ENCODE measurements around the gene PCDHA1. TPM values are rescaled to one million over a fixed set of nuclear protein-coding genes. Genes with fewer than 3 reads are reported as not detected.
A peak's percentile ranks its signal among the peaks of the same experiment; 100 is the strongest.

PCDHA1 gene
- total and polyA plus RNA-seq, 9 of the 15 experiments (the other 6 are each of a cell fraction or from before 2014, with no cell fraction given) = not detected

DNA sequence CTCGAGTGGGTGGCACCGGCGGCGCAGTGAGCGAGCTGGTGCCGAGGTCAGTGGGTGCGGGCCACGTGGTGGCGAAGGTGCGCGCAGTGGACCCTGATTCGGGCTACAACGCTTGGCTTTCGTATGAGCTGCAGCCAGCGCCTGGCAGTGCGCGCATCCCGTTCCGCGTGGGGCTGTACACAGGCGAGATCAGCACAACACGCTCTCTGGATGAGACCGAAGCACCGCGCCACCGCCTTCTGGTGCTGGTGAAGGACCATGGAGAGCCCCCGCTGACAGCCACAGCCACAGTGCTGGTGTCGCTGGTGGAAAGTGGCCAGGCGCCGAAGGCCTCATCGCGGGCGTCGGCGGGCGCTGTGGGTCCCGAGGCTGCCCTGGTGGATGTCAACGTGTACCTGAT lies 37.5 kb downstream of the PCDHA1 start:
- ATAC-seq = no peak
- Histone ChIP-seq H3K4me3 (no peak overlapping the region), H3K9ac (ENCODE audit: insufficient read depth in 1 of 2, low read depth in 2 of 2, low read length in 2 of 2) (no peak overlapping the region), H3K9me1 (ENCODE audit: control insufficient read depth, insufficient read depth, low read length) (no peaks in the 10 kb centered on the region), H3K9me3 (replicated peaks; ENCODE audit: control insufficient read depth, insufficient read depth, low read depth, low read length) (no peaks in the 10 kb centered on the region; the same call in 1 of the 2 replicates), H3K27ac (ENCODE audit: extremely low read depth, low read depth, low read length) (no peak overlapping the region), H4K20me1 (replicated peaks; ENCODE audit: control insufficient read depth, insufficient read depth, low read length) (no peaks in the 10 kb centered on the region), H3K4me2 (ENCODE audit: insufficient read depth, low read length) (no peak overlapping the region), H3K79me2 (ENCODE audit: control insufficient read depth, insufficient read depth, low read length) (no peaks in the 10 kb centered on the region), H3K27me3 (ENCODE audit: control insufficient read depth in 2 of 2, insufficient read depth in 2 of 2, low read length in 2 of 2) (no peaks in the 10 kb centered on the region), H2AFZ (ENCODE audit: low read depth, low read length) (no peak overlapping the region), H3K4me1 (replicated peaks in 1 of 2; ENCODE audit: control insufficient read depth in 2 of 2, insufficient read depth in 2 of 2, low read length in 2 of 2) (peaks cover 0 to 17% of the 10 kb centered on the region in 2 experiments; a peak in 2 of 5 replicates), H3K36me3 (ENCODE audit: control insufficient read depth, insufficient read depth, low read length) (no peaks in the 10 kb centered on the region)
- 20% methylated on average over 38 of the region's 38 CpGs for WGBS (ENCODE audit: insufficient coverage, low coverage, missing lambda C conversion rate)
- intact Hi-C loops (cut with micrococcal nuclease) (no loop called here), in situ Hi-C loops (cut with MboI) (no loop called here)
- POLR2A ChIA-PET = no interaction called here
- no peak for TF ChIP-seq TFAM (CRISPR knock-in tag; conservative IDR thresholded peaks at IDR 0.05)
- no peak for TF ChIP-seq ZNF444 (CRISPR knock-in tag; IDR thresholded peaks at IDR 0.05)
- no peak for TF ChIP-seq CBX2 (IDR thresholded peaks at IDR 0.05; ENCODE audit: insufficient read depth, low read length, poor library complexity, severe bottlenecking)
- no peak for TF ChIP-seq BACH1 (tag; IDR thresholded peaks at IDR 0.05)
- CTCF ChIA-PET (ENCODE audit: low intra/inter-chr PET ratio) = no interaction called here
- no peak for DNase-seq (ENCODE audit: extremely low read depth in 1 of 4, low spot score in 3 of 4)
- no TSS peak for BruUV-seq (replicated peaks)
- no peak for FAIRE-seq

DNA sequence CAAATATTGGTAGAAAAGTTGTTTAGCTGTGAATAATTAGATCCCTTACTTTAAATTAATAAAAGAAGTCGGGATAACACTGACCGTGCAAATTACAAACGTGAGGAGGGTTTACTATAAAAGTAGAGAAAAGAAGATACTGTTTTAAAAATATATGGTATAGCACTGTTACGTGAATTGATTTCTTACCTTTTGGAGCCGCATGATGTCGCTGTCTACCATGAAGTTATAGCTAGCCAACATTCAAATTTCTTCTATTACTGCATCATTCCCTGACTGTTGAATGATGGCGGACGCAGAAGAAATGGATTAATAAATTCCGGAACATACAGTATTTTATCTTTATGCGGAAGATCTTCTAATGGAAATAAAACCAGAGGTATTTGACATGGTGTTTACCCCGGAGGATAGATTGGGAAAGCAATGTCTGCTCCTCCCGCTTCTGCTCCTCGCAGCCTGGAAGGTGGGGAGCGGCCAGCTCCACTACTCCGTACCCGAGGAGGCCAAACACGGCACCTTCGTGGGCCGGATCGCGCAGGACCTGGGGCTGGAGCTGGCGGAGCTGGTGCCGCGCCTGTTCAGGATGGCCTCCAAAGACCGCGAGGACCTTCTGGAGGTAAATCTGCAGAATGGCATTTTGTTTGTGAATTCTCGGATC lies 41.9 kb downstream of the PCDHA1 start, which contains the start of gene PCDHA6:
PCDHA6 (plus strand) TSS at position 257 of the 658 bp plus-strand sequence; CDS start at position 389, 132 bp downstream.
- no peak for TF ChIP-seq TRIM24 (IDR thresholded peaks at IDR 0.05)
- no peak for TF ChIP-seq RFX7 (CRISPR knock-in tag; IDR thresholded peaks at IDR 0.05)
- TF ChIP-seq, protein P1, sequence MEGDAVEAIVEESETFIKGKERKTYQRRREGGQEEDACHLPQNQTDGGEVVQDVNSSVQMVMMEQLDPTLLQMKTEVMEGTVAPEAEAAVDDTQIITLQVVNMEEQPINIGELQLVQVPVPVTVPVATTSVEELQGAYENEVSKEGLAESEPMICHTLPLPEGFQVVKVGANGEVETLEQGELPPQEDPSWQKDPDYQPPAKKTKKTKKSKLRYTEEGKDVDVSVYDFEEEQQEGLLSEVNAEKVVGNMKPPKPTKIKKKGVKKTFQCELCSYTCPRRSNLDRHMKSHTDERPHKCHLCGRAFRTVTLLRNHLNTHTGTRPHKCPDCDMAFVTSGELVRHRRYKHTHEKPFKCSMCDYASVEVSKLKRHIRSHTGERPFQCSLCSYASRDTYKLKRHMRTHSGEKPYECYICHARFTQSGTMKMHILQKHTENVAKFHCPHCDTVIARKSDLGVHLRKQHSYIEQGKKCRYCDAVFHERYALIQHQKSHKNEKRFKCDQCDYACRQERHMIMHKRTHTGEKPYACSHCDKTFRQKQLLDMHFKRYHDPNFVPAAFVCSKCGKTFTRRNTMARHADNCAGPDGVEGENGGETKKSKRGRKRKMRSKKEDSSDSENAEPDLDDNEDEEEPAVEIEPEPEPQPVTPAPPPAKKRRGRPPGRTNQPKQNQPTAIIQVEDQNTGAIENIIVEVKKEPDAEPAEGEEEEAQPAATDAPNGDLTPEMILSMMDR (IDR thresholded peaks at IDR 0.05 in 2 of 3, conservative IDR thresholded peaks at IDR 0.05 in 1 of 3; ENCODE audit: insufficient read depth in 2 of 3, low read depth in 1 of 3, low read length in 3 of 3) = peak; percentile 13 to 28 (median 19); a peak in 2 of 6 replicates
- Histone ChIP-seq H3K27ac (ENCODE audit: extremely low read depth, low read depth, low read length) (no peak within 1 kb of the TSS), H3K4me1 (replicated peaks in 1 of 2; ENCODE audit: control insufficient read depth in 2 of 2, insufficient read depth in 2 of 2, low read length in 2 of 2) (peaks cover 0 to 20% of the 10 kb centered on the region in 2 experiments; a peak in 2 of 5 replicates), H2AFZ (ENCODE audit: low read depth, low read length) (no peak within 1 kb of the TSS), H3K4me2 (ENCODE audit: insufficient read depth, low read length) (no peak within 1 kb of the TSS), H3K9ac (ENCODE audit: insufficient read depth in 1 of 2, low read depth in 2 of 2, low read length in 2 of 2) (no peak within 1 kb of the TSS), H3K27me3 (ENCODE audit: control insufficient read depth in 2 of 2, insufficient read depth in 2 of 2, low read length in 2 of 2) (no peaks in the 10 kb centered on the region), H4K20me1 (replicated peaks; ENCODE audit: control insufficient read depth, insufficient read depth, low read length) (no peaks in the 10 kb centered on the region), H3K9me3 (replicated peaks; ENCODE audit: control insufficient read depth, insufficient read depth, low read depth, low read length) (no peaks in the 10 kb centered on the region), H3K36me3 (ENCODE audit: control insufficient read depth, insufficient read depth, low read length) (no peaks in the 10 kb centered on the region), H3K4me3 (no peak within 1 kb of the TSS), H3K79me2 (ENCODE audit: control insufficient read depth, insufficient read depth, low read length) (no peaks in the 10 kb centered on the region), H3K9me1 (ENCODE audit: control insufficient read depth, insufficient read depth, low read length) (no peaks in the 10 kb centered on the region)
- no peak for ATAC-seq
- DNase-seq (ENCODE audit: extremely low read depth in 1 of 4, low spot score in 3 of 4) = peak in 1 of 4 experiments; percentile 11
- no TSS peak for BruUV-seq (replicated peaks)
- in situ Hi-C loops (cut with MboI) = no loop called here
- POLR2A ChIA-PET = no interaction called here
- 8% methylated on average over 25 of the region's 27 CpGs for WGBS (ENCODE audit: insufficient coverage, low coverage, missing lambda C conversion rate)
- intact Hi-C loops (cut with micrococcal nuclease) = loop anchor here (5.0 kb wide), 1 partner anchor 214 kb away; no protein-coding TSS in a partner anchor
- CTCF ChIA-PET (ENCODE audit: low intra/inter-chr PET ratio) = no interaction called here
- FAIRE-seq = no peak

Measured in K562 (cell line).